Measurements from ENCODE around the gene IFITM1.

IFITM1 gene

DNA sequence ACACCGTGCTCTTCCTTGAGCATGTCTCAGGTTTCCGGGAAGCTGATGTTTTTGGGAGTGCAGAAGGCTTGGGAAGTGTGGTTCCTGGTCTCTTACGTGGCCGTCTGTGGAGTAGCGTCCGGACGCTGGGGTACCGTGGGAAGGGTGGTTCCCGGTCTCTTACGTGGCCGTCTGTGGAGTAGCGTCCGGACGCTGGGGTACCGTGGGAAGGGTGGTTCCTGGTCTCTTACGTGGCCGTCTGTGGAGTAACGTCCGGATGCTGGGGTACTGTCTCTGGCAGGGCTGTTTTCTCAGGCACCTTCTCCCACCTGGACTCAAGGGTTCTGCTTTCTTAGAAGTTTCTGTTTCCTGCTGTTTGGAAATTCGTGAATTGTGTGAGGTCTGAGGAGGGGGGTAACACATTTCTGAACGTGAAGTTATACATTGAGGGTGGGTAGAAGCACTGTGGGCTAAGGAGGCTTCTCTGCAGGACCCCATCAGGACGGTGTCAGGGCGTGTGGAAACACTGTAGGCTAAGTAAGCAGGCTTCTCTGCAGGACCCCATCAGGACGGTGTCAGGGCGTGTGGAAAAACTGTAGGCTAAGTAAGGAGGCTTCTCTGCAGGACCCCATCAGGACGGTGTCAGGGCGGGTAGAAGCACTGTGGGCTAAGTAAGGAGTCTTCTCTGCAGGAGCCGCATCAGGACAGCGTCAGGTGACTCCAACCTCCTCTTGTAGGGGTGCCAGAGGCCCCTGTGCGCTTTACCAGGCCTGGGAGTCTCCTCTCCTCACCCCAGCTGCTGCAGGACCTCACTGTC lies 12.2 kb downstream of the IFITM1 start:
- no peak for TF ChIP-seq TEAD4 (IDR thresholded peaks at IDR 0.05)
- TF ChIP-seq NFIC (IDR thresholded peaks at IDR 0.05), result no peak
- no peak for TF ChIP-seq EP300 (IDR thresholded peaks at IDR 0.05; ENCODE audit: borderline replicate concordance)
- TF ChIP-seq, protein P1, sequence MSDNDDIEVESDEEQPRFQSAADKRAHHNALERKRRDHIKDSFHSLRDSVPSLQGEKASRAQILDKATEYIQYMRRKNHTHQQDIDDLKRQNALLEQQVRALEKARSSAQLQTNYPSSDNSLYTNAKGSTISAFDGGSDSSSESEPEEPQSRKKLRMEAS (IDR thresholded peaks at IDR 0.05), result no peak
- TF ChIP-seq CEBPB (IDR thresholded peaks at IDR 0.05), result no peak
- TF ChIP-seq TCF12 (IDR thresholded peaks at IDR 0.05; ENCODE audit: low read depth), result no peak
- no peak for TF ChIP-seq RAD21 (IDR thresholded peaks at IDR 0.05; ENCODE audit: low read depth)

DNA sequence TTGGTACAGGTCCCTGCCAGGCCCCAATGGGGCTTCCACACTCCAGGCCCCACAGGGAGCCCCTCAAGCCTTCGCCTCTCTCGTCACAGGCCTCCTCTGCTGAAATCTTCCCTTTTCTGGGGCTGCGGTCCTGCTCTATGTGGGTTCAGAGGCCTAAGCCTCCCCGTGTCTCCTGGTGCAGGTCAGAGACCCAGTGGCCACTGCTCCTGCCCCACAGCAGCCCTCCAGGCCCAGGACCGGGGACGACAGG lies 12.7 kb downstream of the IFITM1 start:
- TF ChIP-seq CREB1 (IDR thresholded peaks at IDR 0.05; ENCODE audit: low read depth) (no peak), TCF12 (IDR thresholded peaks at IDR 0.05; ENCODE audit: low read depth) (no peak), EGR1 (IDR thresholded peaks at IDR 0.05) (no peak), RAD21 (IDR thresholded peaks at IDR 0.05; ENCODE audit: low read depth) (no peak), FOXM1 (IDR thresholded peaks at IDR 0.05; ENCODE audit: borderline replicate concordance, low read depth) (no peak), ZBTB7A (IDR thresholded peaks at IDR 0.05; ENCODE audit: low read depth) (no peak), NFIC (IDR thresholded peaks at IDR 0.05) (no peak), EP300 (IDR thresholded peaks at IDR 0.05; ENCODE audit: borderline replicate concordance) (no peak), YY1 (IDR thresholded peaks at IDR 0.05; ENCODE audit: low read depth) (no peak), CEBPB (IDR thresholded peaks at IDR 0.05) (no peak), TEAD4 (IDR thresholded peaks at IDR 0.05) (no peak), TAF1 (IDR thresholded peaks at IDR 0.05; ENCODE audit: low read depth) (no peak)
- TF ChIP-seq, protein P1 (IDR thresholded peaks at IDR 0.05), result no peak
- TF ChIP-seq, protein P2, sequence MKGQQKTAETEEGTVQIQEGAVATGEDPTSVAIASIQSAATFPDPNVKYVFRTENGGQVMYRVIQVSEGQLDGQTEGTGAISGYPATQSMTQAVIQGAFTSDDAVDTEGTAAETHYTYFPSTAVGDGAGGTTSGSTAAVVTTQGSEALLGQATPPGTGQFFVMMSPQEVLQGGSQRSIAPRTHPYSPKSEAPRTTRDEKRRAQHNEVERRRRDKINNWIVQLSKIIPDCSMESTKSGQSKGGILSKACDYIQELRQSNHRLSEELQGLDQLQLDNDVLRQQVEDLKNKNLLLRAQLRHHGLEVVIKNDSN (IDR thresholded peaks at IDR 0.05), result no peak
- TF ChIP-seq, protein P3, sequence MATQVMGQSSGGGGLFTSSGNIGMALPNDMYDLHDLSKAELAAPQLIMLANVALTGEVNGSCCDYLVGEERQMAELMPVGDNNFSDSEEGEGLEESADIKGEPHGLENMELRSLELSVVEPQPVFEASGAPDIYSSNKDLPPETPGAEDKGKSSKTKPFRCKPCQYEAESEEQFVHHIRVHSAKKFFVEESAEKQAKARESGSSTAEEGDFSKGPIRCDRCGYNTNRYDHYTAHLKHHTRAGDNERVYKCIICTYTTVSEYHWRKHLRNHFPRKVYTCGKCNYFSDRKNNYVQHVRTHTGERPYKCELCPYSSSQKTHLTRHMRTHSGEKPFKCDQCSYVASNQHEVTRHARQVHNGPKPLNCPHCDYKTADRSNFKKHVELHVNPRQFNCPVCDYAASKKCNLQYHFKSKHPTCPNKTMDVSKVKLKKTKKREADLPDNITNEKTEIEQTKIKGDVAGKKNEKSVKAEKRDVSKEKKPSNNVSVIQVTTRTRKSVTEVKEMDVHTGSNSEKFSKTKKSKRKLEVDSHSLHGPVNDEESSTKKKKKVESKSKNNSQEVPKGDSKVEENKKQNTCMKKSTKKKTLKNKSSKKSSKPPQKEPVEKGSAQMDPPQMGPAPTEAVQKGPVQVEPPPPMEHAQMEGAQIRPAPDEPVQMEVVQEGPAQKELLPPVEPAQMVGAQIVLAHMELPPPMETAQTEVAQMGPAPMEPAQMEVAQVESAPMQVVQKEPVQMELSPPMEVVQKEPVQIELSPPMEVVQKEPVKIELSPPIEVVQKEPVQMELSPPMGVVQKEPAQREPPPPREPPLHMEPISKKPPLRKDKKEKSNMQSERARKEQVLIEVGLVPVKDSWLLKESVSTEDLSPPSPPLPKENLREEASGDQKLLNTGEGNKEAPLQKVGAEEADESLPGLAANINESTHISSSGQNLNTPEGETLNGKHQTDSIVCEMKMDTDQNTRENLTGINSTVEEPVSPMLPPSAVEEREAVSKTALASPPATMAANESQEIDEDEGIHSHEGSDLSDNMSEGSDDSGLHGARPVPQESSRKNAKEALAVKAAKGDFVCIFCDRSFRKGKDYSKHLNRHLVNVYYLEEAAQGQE (IDR thresholded peaks at IDR 0.05; ENCODE audit: low read depth), result no peak

DNA sequence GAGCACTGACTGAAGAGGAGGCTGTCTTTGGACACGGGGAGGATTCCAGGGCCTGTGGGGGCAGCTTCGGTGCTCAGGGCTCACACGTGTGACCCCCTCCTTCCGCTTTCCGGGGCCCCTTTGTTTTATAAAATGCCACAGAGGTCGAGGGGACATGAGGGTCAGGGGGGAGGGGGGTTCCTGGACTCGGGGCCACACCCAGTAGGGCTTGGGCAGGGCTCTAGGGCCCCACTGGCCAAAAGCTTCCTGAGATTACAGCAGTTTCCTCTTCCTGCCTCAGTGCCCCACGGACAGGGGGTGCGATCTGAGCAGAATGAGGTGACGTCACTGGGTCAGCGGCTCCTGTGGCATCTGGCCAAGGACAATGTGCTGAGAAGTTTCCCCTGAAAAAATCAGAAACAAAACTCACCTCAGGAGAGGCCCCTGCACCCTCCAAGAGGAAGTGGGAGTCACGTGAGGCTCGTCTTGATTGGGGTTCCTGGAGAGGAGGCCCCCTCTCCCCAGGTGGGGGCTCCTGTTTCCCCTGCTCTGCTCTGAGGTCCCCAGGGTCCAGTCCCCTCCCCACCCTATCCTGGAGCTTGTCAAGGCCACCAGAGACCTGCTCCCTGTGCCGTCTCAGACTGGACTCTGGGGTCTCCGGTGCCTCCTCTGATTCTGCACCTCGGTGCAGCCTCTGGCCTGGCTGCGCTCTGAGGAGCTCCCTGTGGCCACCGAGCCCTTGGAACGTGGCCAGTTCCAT lies 13.2 kb downstream of the IFITM1 start:
- TF ChIP-seq, protein P2 (IDR thresholded peaks at IDR 0.05), result peak; percentile 67
- no peak for TF ChIP-seq ZBTB7A (IDR thresholded peaks at IDR 0.05; ENCODE audit: low read depth)
- TF ChIP-seq FOXM1 (IDR thresholded peaks at IDR 0.05; ENCODE audit: borderline replicate concordance, low read depth), result no peak
- TF ChIP-seq YY1 (IDR thresholded peaks at IDR 0.05; ENCODE audit: low read depth), result no peak
- no peak for TF ChIP-seq RAD21 (IDR thresholded peaks at IDR 0.05; ENCODE audit: low read depth)
- no peak for TF ChIP-seq CREB1 (IDR thresholded peaks at IDR 0.05; ENCODE audit: low read depth)
- peak; percentile 4; the same call in 1 of the 2 replicates for TF ChIP-seq NFIC (IDR thresholded peaks at IDR 0.05)

DNA sequence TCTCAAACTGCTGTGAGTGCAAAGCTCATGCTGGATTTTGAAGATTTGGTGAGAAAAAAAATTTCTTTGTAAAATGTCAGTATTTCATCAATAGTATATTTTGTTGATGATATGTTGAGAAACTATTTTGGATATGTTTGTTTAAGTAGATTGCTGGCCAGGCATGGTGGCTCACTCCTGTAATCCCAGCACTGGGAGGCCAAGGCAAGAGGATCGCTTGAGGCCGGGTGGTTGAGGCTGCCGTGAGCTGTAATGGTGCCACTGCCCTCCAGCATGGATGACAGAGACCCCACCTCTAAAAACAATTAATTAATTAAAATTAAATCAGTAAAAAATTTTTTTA lies 13.7 kb downstream of the IFITM1 start:
- TF ChIP-seq FOXM1 (IDR thresholded peaks at IDR 0.05; ENCODE audit: borderline replicate concordance, low read depth) (no peak), CREB1 (IDR thresholded peaks at IDR 0.05; ENCODE audit: low read depth) (no peak), EGR1 (IDR thresholded peaks at IDR 0.05) (no peak), TCF12 (IDR thresholded peaks at IDR 0.05; ENCODE audit: low read depth) (no peak), ZBTB7A (IDR thresholded peaks at IDR 0.05; ENCODE audit: low read depth) (no peak), NFIC (IDR thresholded peaks at IDR 0.05) (no peak), TEAD4 (IDR thresholded peaks at IDR 0.05) (no peak), TAF1 (IDR thresholded peaks at IDR 0.05; ENCODE audit: low read depth) (no peak), YY1 (IDR thresholded peaks at IDR 0.05; ENCODE audit: low read depth) (no peak), RAD21 (IDR thresholded peaks at IDR 0.05; ENCODE audit: low read depth) (no peak), CEBPB (IDR thresholded peaks at IDR 0.05) (no peak), EP300 (IDR thresholded peaks at IDR 0.05; ENCODE audit: borderline replicate concordance) (no peak)
- TF ChIP-seq, protein P1 (IDR thresholded peaks at IDR 0.05), result no peak
- TF ChIP-seq, protein P3 (IDR thresholded peaks at IDR 0.05; ENCODE audit: low read depth), result no peak
- TF ChIP-seq, protein P2 (IDR thresholded peaks at IDR 0.05), result no peak

DNA sequence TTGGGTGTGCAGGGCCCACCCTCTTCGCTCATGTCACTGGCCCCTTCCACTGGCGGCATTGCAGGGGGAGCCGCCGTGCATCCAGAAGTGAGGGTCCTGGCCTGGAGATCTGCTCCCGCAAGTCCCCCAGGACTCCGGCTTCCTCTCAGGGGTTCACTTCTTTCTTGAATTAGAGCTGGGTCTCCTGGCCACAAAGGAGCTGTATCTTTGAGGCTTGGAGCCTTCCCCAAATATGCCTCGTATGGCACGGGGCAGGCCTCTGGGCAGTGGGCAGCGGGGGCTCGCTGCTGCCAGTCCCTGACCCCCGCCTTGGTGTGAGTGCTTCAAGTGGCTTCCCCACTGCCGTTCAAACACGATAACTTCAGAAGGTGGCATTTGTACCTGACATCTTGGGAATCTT lies 14.2 kb downstream of the IFITM1 start:
- TF ChIP-seq TEAD4 (IDR thresholded peaks at IDR 0.05) (no peak), RAD21 (IDR thresholded peaks at IDR 0.05; ENCODE audit: low read depth) (no peak), EP300 (IDR thresholded peaks at IDR 0.05; ENCODE audit: borderline replicate concordance) (no peak), NFIC (IDR thresholded peaks at IDR 0.05) (no peak), EGR1 (IDR thresholded peaks at IDR 0.05) (no peak), TCF12 (IDR thresholded peaks at IDR 0.05; ENCODE audit: low read depth) (no peak), ZBTB7A (IDR thresholded peaks at IDR 0.05; ENCODE audit: low read depth) (no peak), CREB1 (IDR thresholded peaks at IDR 0.05; ENCODE audit: low read depth) (no peak)
- TF ChIP-seq, protein P1 (IDR thresholded peaks at IDR 0.05), result no peak
- TF ChIP-seq, protein P3 (IDR thresholded peaks at IDR 0.05; ENCODE audit: low read depth), result no peak
- TF ChIP-seq, protein P2 (IDR thresholded peaks at IDR 0.05), result no peak

Measured in Ishikawa (cell line).